HepG2 (cell line): ENCODE measurements around the gene ZNF33B.

Source experiments
- CHD2 ChIP-seq: IDR thresholded peaks from 2 replicates; pipeline ENCODE4 v1.6.1; 2011; ENCODE audit warnings: low read depth, low read length, improper control_type of control experiment
- NCOA2 ChIP-seq: sonication (generic); formaldehyde crosslinking; IDR thresholded peaks from 2 replicates; pipeline ENCODE4 v1.8.0; 2022; ENCODE audit warnings: inconsistent platforms
- POLR2AphosphoS5 ChIP-seq: IDR thresholded peaks from 2 replicates; pipeline ENCODE4 v1.6.1; 2012; ENCODE audit warnings: low read depth, low read length
- RBM39 ChIP-seq: fragments of 200-400 bp; formaldehyde crosslinking; IDR thresholded peaks from one replicate; pipeline ENCODE4 v1.6.1; 2018; ENCODE audit warnings: antibody characterized with exemption, mild to moderate bottlenecking, low read depth, low read length; ENCODE audit not compliant: poor library complexity, severe bottlenecking
- RELA ChIP-seq: sonication (generic); formaldehyde crosslinking; IDR thresholded peaks from 2 replicates; pipeline ENCODE4 v1.4.0; 2020; ENCODE audit warnings: missing genetic modification reagents
- SP1 ChIP-seq, 2 experiments: fragments of 450-650 bp in 1 of 2; sonication (generic) in 1 of 2; formaldehyde crosslinking in 1 of 2; IDR thresholded peaks; 2 replicates each; pipeline versions ENCODE4 v1.4.0 to v1.6.1; 2016 to 2020; ENCODE audit warnings: missing genetic modification reagents in 1 of 2
- SRSF9 ChIP-seq: fragments of 200-400 bp; formaldehyde crosslinking; IDR thresholded peaks from 2 replicates; pipeline ENCODE4 v1.6.1; 2018; ENCODE audit warnings: borderline replicate concordance, mild to moderate bottlenecking, low read depth, low read length; ENCODE audit not compliant: insufficient read depth, poor library complexity, severe bottlenecking
- ZNF274 ChIP-seq: sonication (generic); formaldehyde crosslinking; IDR thresholded peaks from 2 replicates; pipeline ENCODE4 v1.5.1; 2020; ENCODE audit warnings: mild to moderate bottlenecking, missing genetic modification reagents
- ZNF629 ChIP-seq: sonication (generic); formaldehyde crosslinking; conservative IDR thresholded peaks from 2 replicates; pipeline ENCODE4 v1.5.0; 2020; ENCODE audit warnings: missing genetic modification reagents
- TF ChIP-seq, protein P1 (sequence below): sonication (generic); formaldehyde crosslinking; IDR thresholded peaks from 2 replicates; pipeline ENCODE4 v1.5.0; 2020; ENCODE audit warnings: mild to moderate bottlenecking, missing genetic modification reagents, moderate library complexity
- TF ChIP-seq, protein P2 (sequence below): sonication (generic); formaldehyde crosslinking; IDR thresholded peaks from 2 replicates; pipeline ENCODE4 v1.5.0; 2020; ENCODE audit warnings: mild to moderate bottlenecking, low read depth, missing genetic modification reagents, borderline replicate concordance

DNA sequence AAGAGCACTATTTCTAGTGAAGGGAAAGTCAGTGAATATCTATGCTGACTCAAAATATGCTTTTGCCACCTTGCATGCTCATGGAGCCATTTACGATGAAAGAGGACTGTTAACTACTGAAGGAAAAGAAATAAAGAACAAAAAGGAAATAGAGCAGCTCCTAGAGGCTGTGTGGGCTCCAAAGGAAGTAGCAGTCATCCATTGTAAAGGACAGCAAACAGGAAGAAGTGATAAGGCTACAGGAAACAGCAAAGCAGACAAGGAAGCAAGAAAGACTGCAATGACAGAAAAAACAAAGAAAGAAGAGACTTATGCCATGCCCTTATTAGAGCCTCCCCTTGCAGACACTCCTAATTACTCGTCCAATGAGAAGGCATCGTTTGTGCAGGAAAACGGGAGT, 12.0 kb upstream of the ZNF33B start:
- TF ChIP-seq, protein P1, sequence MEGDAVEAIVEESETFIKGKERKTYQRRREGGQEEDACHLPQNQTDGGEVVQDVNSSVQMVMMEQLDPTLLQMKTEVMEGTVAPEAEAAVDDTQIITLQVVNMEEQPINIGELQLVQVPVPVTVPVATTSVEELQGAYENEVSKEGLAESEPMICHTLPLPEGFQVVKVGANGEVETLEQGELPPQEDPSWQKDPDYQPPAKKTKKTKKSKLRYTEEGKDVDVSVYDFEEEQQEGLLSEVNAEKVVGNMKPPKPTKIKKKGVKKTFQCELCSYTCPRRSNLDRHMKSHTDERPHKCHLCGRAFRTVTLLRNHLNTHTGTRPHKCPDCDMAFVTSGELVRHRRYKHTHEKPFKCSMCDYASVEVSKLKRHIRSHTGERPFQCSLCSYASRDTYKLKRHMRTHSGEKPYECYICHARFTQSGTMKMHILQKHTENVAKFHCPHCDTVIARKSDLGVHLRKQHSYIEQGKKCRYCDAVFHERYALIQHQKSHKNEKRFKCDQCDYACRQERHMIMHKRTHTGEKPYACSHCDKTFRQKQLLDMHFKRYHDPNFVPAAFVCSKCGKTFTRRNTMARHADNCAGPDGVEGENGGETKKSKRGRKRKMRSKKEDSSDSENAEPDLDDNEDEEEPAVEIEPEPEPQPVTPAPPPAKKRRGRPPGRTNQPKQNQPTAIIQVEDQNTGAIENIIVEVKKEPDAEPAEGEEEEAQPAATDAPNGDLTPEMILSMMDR (CRISPR knock-in tag), result no peak
- TF ChIP-seq SRSF9 (no peak), ZNF629 (no peak), NCOA2 (no peak), ZNF274 (CRISPR knock-in tag) (no peak), RELA (CRISPR knock-in tag) (no peak), RBM39 (no peak), SP1 (IDR thresholded peaks at IDR 0.05) (no peak), SP1 (CRISPR knock-in tag; IDR thresholded peaks at IDR 0.05) (no peak), POLR2AphosphoS5 (no peak), CHD2 (no peak)
- TF ChIP-seq, protein P2, sequence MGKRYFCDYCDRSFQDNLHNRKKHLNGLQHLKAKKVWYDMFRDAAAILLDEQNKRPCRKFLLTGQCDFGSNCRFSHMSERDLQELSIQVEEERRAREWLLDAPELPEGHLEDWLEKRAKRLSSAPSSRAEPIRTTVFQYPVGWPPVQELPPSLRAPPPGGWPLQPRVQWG (CRISPR knock-in tag), result no peak
